GM11168 (cell line): ENCODE measurements around the gene TEDC1.

Source experiments
- in situ Hi-C: fragments of 300-500 bp; cut with MboI; formaldehyde crosslinking; loops from one replicate; pipeline ENCODE4 v1.12.0; 2022; ENCODE audit warnings: low sequenced_read_pairs; ENCODE audit not compliant: unreplicated experiment

Gene TEDC1

GRCh38 chr14:105490572-105491365 is at the start of gene TEDC1:
TSS of gene TEDC1 (plus strand) at chr14:105491246. CDS start at chr14:105491376, 130 bp downstream.
- in situ Hi-C loops: no loop called here

GRCh38 chr14:105442125-105442524 is 48.9 kb upstream of the TEDC1 start:
- in situ Hi-C loops: no loop called here

- in situ Hi-C loops: no loop called here
These were observed 48.2 kb upstream of the TEDC1 start for GRCh38 chr14:105442834-105443233.

- in situ Hi-C loops: no loop called here
These were observed 46.2 kb upstream of the TEDC1 start for GRCh38 chr14:105444859-105445258.

GRCh38 chr14:105445290-105445689 is 45.8 kb upstream of the TEDC1 start:
- in situ Hi-C loops: no loop called here

- in situ Hi-C loops: no loop called here
These were observed 44.9 kb upstream of the TEDC1 start for GRCh38 chr14:105445901-105446845.

GRCh38 chr14:105446971-105447370 is 44.1 kb upstream of the TEDC1 start:
- in situ Hi-C loops: no loop called here

- in situ Hi-C loops: no loop called here
These were observed 43.1 kb upstream of the TEDC1 start for GRCh38 chr14:105447651-105448640.

GRCh38 chr14:105448706-105449111 is 42.3 kb upstream of the TEDC1 start:
- in situ Hi-C loops: no loop called here

- in situ Hi-C loops: no loop called here
These were observed 41.5 kb upstream of the TEDC1 start for GRCh38 chr14:105449276-105450122.

- in situ Hi-C loops: no loop called here
These were observed 40.9 kb upstream of the TEDC1 start for GRCh38 chr14:105450123-105450505.

- in situ Hi-C loops: no loop called here
These were observed 40.0 kb upstream of the TEDC1 start for GRCh38 chr14:105450864-105451720.

- in situ Hi-C loops: no loop called here
These were observed 38.1 kb upstream of the TEDC1 start for GRCh38 chr14:105452963-105453362.

- in situ Hi-C loops: no loop called here
These were observed 37.2 kb upstream of the TEDC1 start for GRCh38 chr14:105453847-105454246.

- in situ Hi-C loops: no loop called here
These were observed 35.9 kb upstream of the TEDC1 start for GRCh38 chr14:105455086-105455640.

- in situ Hi-C loops: no loop called here
These were observed 35.0 kb upstream of the TEDC1 start for GRCh38 chr14:105455766-105456660.
